NCI-H748 (cell line): Measurements from ENCODE around the gene MYCL.
"Not testable (repeated sequence)": the region's sequence is repeated elsewhere in the genome, so short reads cannot be mapped to it uniquely, and the experiment has no call there.

Experiments used
- DNase-seq: peaks from one replicate; lab custom pipeline; 2025; ENCODE audit not compliant: unreplicated experiment; lab: John Stamatoyannopoulos, UW

MYCL gene

GRCh38 chr1:39919545-39919944 is 17.8 kb upstream of the MYCL start:
- DNase-seq: peak; percentile 97

GRCh38 chr1:39917825-39918224 is 16.1 kb upstream of the MYCL start:
- no peak for DNase-seq

- DNase-seq: no peak
Observed at GRCh38 chr1:39915499-39916129, 13.9 kb upstream of the MYCL start.

GRCh38 chr1:39913136-39913535 is 11.4 kb upstream of the MYCL start:
- DNase-seq: not testable (repeated sequence)

- DNase-seq: no peak
Observed at GRCh38 chr1:39910263-39910662, 8.5 kb upstream of the MYCL start.

GRCh38 chr1:39908534-39908933 is 6.8 kb upstream of the MYCL start:
- DNase-seq: no peak

GRCh38 chr1:39907528-39908453 is 6.1 kb upstream of the MYCL start:
- DNase-seq: no peak

GRCh38 chr1:39905172-39905571 is 3.5 kb upstream of the MYCL start:
- DNase-seq: no peak

- DNase-seq: no peak
Observed at GRCh38 chr1:39902460-39902807, 717 bp upstream of the MYCL start.

- no peak for DNase-seq
Observed at GRCh38 chr1:39901464-39901713, 328 bp downstream of the MYCL start.

GRCh38 chr1:39900662-39901463 is 854 bp downstream of the MYCL start:
- peak; percentile 90 for DNase-seq

GRCh38 chr1:39899611-39900538 is 1.8 kb downstream of the MYCL start:
- no peak for DNase-seq

GRCh38 chr1:39898648-39899603 is 2.8 kb downstream of the MYCL start:
- peak; percentile 99 for DNase-seq

- DNase-seq: no peak
Observed at GRCh38 chr1:39898191-39898590, 3.5 kb downstream of the MYCL start.

GRCh38 chr1:39896909-39897685 is 4.6 kb downstream of the MYCL start:
- no peak for DNase-seq

GRCh38 chr1:39895731-39896480 is 5.8 kb downstream of the MYCL start:
- DNase-seq: no peak

GRCh38 chr1:39894884-39895495 is 6.7 kb downstream of the MYCL start:
- no peak for DNase-seq
